Measurements from ENCODE around the gene EIF1.
A peak's percentile ranks its signal among the peaks of the same experiment; 100 is the strongest.
"Not testable (repeated sequence)": the region's sequence is repeated elsewhere in the genome, so short reads cannot be mapped to it uniquely, and the experiment has no call there.

The EIF1 gene

GRCh38 chr17:41679740-41680425 lies 8.8 kb upstream of the EIF1 start:
- no peak for DNase-seq

GRCh38 chr17:41680426-41681040 lies 8.2 kb upstream of the EIF1 start:
- no peak for DNase-seq

DNA sequence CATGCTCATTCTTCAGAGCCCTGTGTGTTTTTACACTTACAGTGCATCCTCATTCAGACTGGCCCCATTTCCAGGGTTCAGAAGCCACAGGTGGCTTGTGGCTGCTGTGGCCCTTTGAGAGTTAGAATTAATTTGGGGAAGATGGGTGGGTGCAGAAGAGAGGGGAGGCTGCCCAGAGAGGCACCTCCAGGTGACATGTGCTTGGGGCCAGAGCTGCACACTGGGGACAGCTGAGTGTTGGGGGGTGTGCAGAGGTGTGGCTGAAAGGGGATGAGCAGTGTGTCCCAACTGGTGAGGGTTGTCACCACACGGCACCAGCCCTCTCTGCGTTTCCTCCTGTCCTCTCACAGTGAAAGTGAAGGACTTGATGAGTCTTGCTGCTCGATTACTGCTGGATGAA lies 6.9 kb upstream of the EIF1 start:
- no peak for DNase-seq

DNA sequence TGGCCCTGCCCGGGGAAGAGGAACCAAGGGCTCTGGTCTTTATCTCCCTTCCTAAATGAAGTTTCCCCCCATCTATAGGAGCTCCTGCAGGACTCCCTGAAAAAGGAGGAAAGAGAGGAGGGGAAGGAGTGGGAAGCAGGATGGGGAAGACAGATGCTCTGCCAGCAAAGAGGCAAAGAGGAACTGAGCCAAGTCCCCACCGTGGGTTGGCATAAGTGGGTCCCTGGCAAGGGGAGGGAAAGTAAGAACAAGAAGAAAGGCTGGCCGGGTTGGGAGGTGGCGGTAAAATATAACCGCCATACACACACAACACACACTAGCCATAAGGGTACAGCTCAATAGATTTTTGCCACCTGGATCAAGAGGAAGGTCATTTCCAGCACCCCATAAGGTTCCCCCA lies 6.1 kb upstream of the EIF1 start:
- no peak for DNase-seq

GRCh38 chr17:41683441-41684007 lies 5.2 kb upstream of the EIF1 start:
- DNase-seq, result no peak

- DNase-seq, result no peak
Measured at GRCh38 chr17:41684035-41684434, 4.7 kb upstream of the EIF1 start.

GRCh38 chr17:41685753-41686152 lies 2.9 kb upstream of the EIF1 start:
- not testable (repeated sequence) for DNase-seq

DNA sequence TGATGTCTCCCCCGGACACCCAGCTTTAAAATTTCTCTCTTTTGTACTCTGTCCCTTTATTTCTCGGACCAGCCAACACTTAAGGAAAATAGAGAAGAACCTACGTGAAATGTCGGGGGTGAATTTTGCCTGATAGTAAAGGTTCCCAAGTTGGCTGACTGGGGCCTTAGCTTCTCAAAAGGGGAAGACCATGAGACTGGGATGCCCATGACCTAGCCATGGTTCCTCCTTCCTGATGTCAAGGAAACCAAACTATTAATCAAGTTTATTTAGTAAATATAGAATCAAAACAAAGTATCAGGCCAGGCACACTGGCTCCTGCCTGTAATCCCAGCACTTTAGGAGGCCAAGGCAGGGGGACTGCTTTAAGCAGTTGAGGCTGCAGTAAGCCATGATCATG lies 2.4 kb upstream of the EIF1 start:
- no peak for DNase-seq

- DNase-seq, result peak; percentile 81
Measured at GRCh38 chr17:41687828-41688640, 651 bp upstream of the EIF1 start.

- DNase-seq, result peak; percentile 65
Measured at GRCh38 chr17:41689497-41690299, 1.0 kb downstream of the EIF1 start.

- DNase-seq, result no peak
Measured at GRCh38 chr17:41690497-41690896, 1.8 kb downstream of the EIF1 start.

DNA sequence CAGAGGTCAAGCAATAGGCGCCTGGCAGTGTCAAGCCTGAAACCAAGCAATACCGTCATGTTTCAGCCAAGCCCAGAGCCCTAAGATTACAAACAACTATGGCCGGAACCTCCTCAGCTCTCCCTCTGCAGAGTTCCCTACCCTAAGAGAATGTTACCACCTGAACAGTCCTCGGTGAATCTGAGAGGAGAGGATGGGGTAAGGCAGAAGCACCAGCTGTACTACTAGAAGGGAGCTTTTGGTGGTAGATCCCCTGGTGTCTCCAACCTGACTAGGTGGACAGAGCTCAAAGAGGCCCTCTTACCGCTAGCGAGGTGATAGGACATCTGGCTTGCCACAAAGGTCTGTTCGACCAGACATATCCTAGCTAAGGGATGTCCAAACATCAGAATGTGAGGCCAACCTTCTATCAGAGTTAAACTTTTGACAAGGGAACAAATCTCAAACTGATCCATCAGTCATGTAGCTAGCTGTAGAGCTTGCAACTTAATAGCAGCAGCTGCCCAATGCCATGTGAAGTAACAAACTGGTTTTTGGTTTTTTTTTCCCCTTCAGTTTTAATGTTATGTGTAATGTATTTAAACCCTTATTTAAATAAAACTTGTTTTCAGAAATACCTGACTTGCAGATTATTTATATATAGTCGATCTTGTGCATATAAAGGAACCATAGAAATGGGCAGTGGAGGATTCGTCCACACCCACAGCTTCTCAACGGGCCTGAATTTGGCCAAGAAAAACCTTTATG lies 2.5 kb downstream of the EIF1 start:
- no peak for DNase-seq

GRCh38 chr17:41692722-41693521 lies 4.2 kb downstream of the EIF1 start:
- no peak for DNase-seq

- DNase-seq, result no peak
Measured at GRCh38 chr17:41695134-41695661, 6.5 kb downstream of the EIF1 start.

DNA sequence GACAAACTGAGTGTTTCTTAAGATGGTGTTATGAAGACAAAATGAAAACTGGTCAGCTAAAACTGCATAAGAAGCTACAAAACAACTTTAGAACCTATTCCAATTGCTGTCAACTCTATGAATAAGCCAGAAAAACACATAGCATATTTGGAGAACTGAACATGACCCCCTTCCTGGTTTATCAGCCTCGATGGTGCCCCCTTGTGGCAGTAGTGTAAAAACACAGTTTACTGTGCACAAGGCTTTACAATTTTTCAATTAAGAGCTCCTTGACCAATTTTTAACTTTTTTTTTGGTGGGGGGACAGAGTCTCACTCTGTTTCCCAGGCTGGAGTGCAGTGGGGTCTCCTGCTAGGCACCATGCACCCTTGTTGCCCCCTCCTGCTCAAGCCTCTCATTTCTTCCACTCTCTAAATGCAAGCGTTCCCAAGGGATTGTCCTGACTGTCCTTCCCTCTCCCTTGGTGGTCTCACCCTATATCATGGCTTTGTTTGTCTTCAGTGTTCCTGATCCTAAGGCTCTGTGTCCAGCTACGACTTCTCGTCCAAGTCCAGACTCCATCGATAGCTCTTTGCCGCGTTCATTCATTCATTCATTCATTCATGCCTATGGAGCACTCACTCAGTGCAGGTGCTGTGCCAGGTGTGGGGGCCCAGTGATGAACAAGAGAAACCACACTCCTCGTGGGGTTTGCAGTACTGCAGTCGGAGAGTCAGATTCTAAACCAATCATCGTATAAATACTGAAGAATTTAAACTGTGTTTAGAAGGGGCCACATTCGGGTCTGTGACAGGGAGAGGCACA lies 7.5 kb downstream of the EIF1 start:
- peak; percentile 86 for DNase-seq

- no peak for DNase-seq
Measured at GRCh38 chr17:41697122-41697962, 8.7 kb downstream of the EIF1 start.

DNA sequence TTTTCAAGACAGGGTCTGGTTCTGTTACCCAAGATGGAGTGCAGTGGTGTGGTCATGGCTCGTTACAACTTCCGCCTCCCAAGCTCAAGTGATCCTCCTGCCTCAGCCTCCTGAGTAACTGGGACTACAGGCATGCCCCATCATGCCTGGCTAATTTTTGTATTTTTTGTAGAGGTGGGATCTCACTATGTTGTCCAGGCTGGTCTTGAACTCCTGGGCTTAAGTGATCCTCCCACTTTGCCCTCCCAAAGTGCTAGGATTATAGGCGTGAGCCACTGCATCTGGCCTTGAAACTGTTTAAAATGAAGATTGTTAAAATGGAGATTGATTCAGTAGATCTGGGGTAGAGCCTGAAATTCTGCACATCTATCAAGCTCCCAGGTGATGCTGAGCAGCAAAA lies 12.2 kb downstream of the EIF1 start:
- not testable (repeated sequence) for DNase-seq

DNA sequence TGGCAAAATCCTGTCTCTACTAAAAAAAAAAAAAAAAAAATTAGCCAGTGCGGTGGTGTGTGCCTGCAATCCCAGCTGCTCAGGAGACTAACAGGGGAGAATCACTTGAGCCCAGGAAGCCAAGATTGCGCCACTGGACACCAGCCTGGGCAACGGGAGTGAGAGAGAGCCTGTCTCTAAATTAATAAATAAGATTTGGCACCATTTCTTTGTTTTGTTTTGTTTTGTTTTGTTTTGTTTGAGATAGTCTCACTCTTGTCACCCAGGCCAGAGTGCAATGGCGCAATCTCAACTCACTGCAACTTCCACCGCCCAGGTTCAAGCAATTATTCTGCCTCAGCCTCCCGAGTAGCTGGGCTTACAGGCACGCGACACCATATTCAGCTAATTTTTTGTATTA lies 14.0 kb downstream of the EIF1 start:
- no peak for DNase-seq

Data from CD4-positive, alpha-beta T cell treated with Interleukin-6 for 4 hours (primary cell).